GM12873 (cell line): ENCODE measurements around the gene XAF1.

Source experiments
- TF ChIP-seq, protein P1 (sequence below): IDR thresholded peaks from 2 replicates; pipeline ENCODE4 v1.5.1; 2012; ENCODE audit warnings: low read depth, mild to moderate bottlenecking, moderate library complexity, low read length, control low read depth; ENCODE audit not compliant: insufficient read depth; ENCODE audit errors: missing control alignments

Gene XAF1, protein sequence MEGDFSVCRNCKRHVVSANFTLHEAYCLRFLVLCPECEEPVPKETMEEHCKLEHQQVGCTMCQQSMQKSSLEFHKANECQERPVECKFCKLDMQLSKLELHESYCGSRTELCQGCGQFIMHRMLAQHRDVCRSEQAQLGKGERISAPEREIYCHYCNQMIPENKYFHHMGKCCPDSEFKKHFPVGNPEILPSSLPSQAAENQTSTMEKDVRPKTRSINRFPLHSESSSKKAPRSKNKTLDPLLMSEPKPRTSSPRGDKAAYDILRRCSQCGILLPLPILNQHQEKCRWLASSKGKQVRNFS

DNA sequence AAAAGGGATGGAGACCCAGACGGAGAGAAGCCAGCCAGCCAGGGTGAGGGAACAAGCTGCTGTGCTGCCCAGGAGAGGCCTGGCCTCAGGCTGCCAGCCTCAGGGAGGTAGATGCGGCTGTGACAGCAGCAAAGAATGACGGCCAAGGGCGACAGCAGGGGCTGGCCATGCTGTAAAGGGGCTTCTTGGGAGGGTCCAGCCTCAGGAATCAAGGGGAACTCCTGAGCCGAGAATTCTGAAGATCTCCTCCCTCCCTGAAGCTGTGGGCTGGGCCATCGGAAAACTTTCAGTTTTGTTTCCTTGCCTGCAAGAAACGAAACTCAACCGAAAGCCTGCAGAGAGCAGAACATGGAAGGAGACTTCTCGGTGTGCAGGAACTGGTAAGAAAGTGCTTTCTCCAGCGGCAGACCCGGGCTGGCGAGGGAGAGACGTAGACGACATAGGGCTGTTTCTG is at the start of gene XAF1:
Gene XAF1 (plus strand): TSS at position 316 of the 454 bp plus-strand sequence. CDS start 33 bp downstream, at position 349.
- TF ChIP-seq, protein P1, sequence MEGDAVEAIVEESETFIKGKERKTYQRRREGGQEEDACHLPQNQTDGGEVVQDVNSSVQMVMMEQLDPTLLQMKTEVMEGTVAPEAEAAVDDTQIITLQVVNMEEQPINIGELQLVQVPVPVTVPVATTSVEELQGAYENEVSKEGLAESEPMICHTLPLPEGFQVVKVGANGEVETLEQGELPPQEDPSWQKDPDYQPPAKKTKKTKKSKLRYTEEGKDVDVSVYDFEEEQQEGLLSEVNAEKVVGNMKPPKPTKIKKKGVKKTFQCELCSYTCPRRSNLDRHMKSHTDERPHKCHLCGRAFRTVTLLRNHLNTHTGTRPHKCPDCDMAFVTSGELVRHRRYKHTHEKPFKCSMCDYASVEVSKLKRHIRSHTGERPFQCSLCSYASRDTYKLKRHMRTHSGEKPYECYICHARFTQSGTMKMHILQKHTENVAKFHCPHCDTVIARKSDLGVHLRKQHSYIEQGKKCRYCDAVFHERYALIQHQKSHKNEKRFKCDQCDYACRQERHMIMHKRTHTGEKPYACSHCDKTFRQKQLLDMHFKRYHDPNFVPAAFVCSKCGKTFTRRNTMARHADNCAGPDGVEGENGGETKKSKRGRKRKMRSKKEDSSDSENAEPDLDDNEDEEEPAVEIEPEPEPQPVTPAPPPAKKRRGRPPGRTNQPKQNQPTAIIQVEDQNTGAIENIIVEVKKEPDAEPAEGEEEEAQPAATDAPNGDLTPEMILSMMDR: no peak

DNA sequence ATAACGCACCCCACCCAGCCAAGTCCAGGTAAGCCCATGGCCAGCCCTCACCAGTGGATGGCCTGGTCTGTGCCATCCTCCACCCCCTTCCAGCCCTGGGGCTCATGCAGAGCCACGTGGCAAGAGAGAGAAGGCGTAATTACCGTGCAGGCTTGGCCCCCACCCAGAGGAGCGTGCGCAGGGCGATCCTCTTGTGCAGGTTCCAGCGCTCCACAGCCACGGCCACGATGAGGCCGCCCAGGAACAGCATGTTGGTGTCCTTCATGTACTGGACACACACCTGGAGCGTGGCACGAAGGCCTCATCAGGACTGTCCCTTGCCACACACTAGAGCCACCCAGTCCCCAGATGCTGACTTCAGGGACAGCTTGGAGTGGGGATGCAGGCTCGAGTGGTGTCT is 49.3 kb upstream of the XAF1 start:
- TF ChIP-seq, protein P1: no peak

DNA sequence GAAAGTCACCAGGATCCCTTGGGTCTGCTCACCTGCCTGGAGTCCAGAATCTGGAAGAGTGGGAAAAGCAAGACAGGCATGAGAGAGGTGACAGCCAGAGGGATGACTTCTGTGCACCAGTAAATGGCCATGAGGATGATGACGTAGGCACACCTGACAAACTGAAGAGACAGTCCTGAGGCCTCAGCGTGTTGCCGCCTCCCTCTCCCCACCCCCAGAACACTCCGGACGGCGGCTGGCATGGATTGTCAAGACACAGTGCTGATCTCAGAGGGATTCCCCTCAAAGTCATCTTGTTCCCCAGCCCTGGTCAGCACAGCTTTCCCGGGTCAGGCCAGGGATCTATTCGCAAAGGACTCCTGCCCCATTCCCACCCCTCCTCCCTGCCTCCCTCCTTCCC is 48.9 kb upstream of the XAF1 start:
- TF ChIP-seq, protein P1: no peak

DNA sequence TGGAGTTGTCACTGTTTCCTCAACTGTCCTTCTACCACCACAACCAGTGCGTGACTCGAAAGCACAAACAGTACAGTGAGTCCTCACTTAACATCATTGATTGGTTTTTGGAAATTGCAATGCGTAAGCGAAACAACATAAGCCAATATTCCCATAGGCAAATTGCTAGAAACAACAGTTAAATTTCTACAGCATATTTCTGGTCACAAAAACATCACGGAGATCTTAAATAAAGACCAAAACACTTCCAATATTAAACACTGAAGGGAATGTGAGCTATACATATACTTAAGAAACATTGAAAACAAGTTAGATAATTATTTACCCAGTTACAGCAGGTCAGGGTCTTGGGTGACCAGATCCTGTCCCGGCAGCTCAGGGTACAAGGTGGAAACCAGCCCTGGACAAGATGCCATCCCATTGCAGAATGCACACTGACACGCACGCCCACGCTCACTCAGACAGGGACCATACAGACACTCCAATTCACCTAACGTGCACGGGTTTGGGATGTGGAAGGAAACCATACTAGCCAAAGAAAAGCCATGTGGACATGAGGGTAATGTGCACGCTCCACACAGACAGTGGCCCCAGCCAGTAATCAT is 47.4 kb upstream of the XAF1 start:
- TF ChIP-seq, protein P1: no peak

DNA sequence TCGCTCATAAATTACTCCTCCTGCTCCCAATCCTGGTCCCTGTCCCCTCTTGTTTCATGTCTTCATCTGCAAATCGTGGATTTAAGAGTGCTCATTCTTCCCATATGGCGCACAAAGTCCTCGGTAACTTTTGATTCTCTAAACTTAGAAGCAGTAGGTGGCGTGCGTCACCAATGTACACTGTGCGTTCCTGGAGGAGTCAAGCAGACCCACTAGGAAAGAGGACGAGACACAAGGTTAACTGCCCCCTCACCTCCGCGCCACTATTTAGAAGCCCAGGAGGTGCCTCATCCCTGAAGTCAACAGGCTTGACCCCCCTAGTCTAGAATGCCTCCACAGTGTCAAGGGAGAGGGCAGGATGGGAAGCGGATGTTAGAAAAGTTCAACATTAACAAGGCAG is 45.5 kb upstream of the XAF1 start:
- TF ChIP-seq, protein P1: no peak

DNA sequence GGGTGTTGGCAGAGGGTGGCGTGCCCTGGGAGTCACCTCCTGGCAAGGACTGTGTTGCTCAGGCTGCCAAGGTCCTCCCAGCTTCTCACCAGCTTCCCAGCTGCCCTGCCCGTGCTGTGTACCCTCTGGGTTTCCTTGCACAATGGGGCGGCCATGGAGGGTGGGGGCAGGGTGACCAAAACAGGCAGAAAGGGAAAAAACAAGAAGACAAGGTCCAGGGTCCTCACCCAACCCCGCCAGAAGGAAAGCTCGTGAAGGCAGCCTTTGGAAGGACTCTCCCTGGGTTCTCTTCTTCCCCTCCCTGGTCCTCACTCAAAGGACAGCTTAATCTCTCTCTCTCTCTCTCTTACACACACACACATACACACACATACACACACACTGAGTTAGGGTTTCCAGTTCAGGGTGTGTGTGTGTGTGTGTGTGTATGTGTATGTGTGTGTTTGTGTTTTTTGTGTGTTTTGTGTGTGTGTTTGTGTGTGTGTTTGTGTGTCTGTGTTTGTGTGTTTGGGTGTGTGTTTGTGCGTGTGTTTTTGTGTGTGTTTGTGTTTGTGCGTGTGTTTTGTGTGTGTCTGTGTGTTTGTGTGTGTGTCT is 44.7 kb upstream of the XAF1 start:
- TF ChIP-seq, protein P1: no peak

DNA sequence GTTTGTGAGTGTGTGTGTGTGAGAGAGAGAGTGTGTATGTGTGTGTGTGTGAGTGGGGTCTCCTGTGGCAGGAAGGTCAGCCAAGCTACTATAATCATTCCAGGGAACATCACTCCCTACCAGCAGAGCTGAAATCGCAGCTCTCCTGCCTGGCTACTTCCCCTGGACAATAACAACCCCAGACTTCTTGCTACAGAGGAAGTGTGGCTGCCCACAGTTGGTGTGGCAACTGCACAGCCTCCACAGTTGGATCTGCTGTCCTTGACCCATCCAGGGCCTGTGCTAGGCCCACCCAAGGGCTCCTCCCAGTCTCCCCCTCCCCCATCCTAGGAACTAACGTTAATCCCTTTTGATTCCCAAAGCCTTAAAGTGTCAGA is 44.2 kb upstream of the XAF1 start:
- TF ChIP-seq, protein P1: no peak
